Measurements from ENCODE around the gene DEFB132.

Gene DEFB132

DNA sequence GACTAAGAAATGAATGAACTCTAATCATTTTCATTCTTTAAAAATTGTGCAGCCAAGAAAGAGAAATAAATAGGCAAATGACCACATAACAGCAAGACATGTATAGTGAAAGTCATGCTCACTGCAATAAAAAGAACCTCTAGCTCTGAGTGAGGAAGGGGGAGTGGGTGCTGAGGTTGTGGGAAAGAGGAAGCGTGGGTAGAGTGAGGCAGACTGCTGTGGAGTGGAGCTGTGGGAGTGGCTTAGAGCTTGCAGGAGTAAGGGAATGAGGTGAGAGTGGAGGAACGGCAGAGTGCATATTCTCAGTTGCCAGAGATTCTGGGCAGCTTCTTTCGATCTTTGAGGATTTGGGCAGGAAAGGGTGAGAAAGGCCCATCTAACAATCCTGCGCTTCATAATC is 20.0 kb upstream of the DEFB132 start:
- peak in 1 of 2 donors; percentile 3 for DNase-seq
- no peaks in the 10 kb centered on the region for H3K4me1 ChIP-seq (ENCODE audit: control insufficient read depth in 1 of 2, insufficient read depth in 2 of 2, low read length in 2 of 2)
- no peak overlapping the region for H3K4me3 ChIP-seq (ENCODE audit: low read depth, low read length)
- no peaks in the 10 kb centered on the region for H3K79me1 ChIP-seq (ENCODE audit: low read length)
- H3K23ac ChIP-seq (ENCODE audit: low read length), result no peak overlapping the region
- no peak overlapping the region for H4K12ac ChIP-seq (ENCODE audit: low read depth, low read length)
- H3K9ac ChIP-seq (ENCODE audit: low read length), result no peak overlapping the region
- no peak overlapping the region for H3K4ac ChIP-seq (ENCODE audit: low read depth, low read length)
- no peaks in the 10 kb centered on the region for H3K36me3 ChIP-seq (ENCODE audit: control insufficient read depth in 1 of 2, insufficient read depth in 2 of 2, low read length in 2 of 2)
- no peaks in the 10 kb centered on the region for H3K27me3 ChIP-seq (ENCODE audit: insufficient read depth, low read length)
- no peak overlapping the region for H2BK5ac ChIP-seq (ENCODE audit: low read depth, low read length, poor library complexity)
- no peak overlapping the region for H3K14ac ChIP-seq (ENCODE audit: low read length)
- no peak overlapping the region for H4K8ac ChIP-seq (ENCODE audit: low read depth, low read length)
- no peaks in the 10 kb centered on the region for H3K79me2 ChIP-seq (ENCODE audit: control insufficient read depth, insufficient read depth, low read length, poor library complexity)
- H3K27ac ChIP-seq (ENCODE audit: low read depth, low read length), result no peak overlapping the region
- no CpG with 5 or more reads among the region's 4 CpGs for WGBS (ENCODE audit: extremely low coverage, insufficient coverage, insufficient read length)
- H3K9me3 ChIP-seq (ENCODE audit: insufficient read depth, low read depth, low read length), result peaks cover 4% of the 10 kb centered on the region
- H2BK120ac ChIP-seq (ENCODE audit: insufficient read depth, low read length, poor library complexity), result no peak overlapping the region
- H2AFZ ChIP-seq (ENCODE audit: insufficient read depth, low read length, poor library complexity), result no peak overlapping the region
- H3K4me2 ChIP-seq (ENCODE audit: low read length), result no peak overlapping the region
- no peak overlapping the region for H3K18ac ChIP-seq (ENCODE audit: low read length)
- no peak overlapping the region for H4K91ac ChIP-seq (ENCODE audit: low read depth, low read length)
- no peak overlapping the region for H2AK5ac ChIP-seq (ENCODE audit: low read length)
- H2BK12ac ChIP-seq (ENCODE audit: low read length), result no peak overlapping the region

DNA sequence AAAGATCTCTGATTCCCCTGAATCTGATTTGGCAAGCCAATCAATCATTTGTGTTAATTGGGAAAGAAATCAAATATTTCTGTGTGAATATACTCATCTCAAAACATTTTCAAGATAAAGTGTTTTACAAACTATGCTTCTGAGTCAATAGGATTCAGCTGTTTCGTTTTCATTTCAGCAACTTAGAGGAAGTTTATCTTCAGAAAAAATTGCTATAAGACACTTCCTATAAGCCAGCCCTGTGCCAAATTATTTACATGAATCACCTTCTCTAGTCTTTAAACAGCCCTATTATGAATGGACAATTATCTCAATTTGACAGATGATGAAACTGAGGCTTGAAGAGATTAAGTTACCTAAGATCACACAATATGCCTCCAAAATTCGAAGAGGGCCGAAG is 19.6 kb upstream of the DEFB132 start:
- Histone ChIP-seq H3K79me1 (ENCODE audit: low read length) (no peaks in the 10 kb centered on the region), H2AFZ (ENCODE audit: insufficient read depth, low read length, poor library complexity) (no peak overlapping the region), H3K23ac (ENCODE audit: low read length) (no peak overlapping the region), H3K79me2 (ENCODE audit: control insufficient read depth, insufficient read depth, low read length, poor library complexity) (no peaks in the 10 kb centered on the region), H3K36me3 (ENCODE audit: control insufficient read depth in 1 of 2, insufficient read depth in 2 of 2, low read length in 2 of 2) (no peaks in the 10 kb centered on the region), H3K18ac (ENCODE audit: low read length) (no peak overlapping the region), H3K4me2 (ENCODE audit: low read length) (no peak overlapping the region), H3K9me3 (ENCODE audit: insufficient read depth, low read depth, low read length) (peaks cover 3% of the 10 kb centered on the region), H3K4me1 (ENCODE audit: control insufficient read depth in 1 of 2, insufficient read depth in 2 of 2, low read length in 2 of 2) (no peaks in the 10 kb centered on the region), H2BK120ac (ENCODE audit: insufficient read depth, low read length, poor library complexity) (no peak overlapping the region), H2BK12ac (ENCODE audit: low read length) (no peak overlapping the region), H2AK5ac (ENCODE audit: low read length) (no peak overlapping the region), H3K4me3 (ENCODE audit: low read depth, low read length) (no peak overlapping the region), H3K4ac (ENCODE audit: low read depth, low read length) (no peak overlapping the region), H3K9ac (ENCODE audit: low read length) (no peak overlapping the region), H4K91ac (ENCODE audit: low read depth, low read length) (no peak overlapping the region), H3K14ac (ENCODE audit: low read length) (no peak overlapping the region), H3K27ac (ENCODE audit: low read depth, low read length) (no peak overlapping the region), H4K8ac (ENCODE audit: low read depth, low read length) (no peak overlapping the region), H2BK5ac (ENCODE audit: low read depth, low read length, poor library complexity) (no peak overlapping the region), H3K27me3 (ENCODE audit: insufficient read depth, low read length) (no peaks in the 10 kb centered on the region), H4K12ac (ENCODE audit: low read depth, low read length) (no peak overlapping the region)
- no CpG with 5 or more reads among the region's 3 CpGs for WGBS (ENCODE audit: extremely low coverage, insufficient coverage, insufficient read length)
- DNase-seq, result peak in 1 of 2 donors; percentile 2

DNA sequence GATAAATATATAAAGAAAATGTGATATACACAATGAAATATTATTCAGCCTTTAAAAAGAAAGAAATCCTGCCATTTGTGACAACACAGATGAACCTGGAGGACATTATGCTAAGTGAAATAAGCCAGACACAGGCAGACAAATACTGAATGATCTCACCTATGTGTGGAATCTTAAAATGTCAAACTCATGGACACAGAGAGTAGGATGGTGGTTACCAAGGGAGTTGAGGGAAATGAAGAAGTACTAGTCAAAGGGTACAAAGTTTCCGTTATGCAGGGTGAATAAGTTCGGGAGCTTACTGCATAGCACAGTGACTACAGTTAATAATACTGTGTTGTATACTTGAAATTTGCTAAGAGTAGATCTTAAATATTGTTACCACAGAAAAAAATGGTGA is 14.6 kb upstream of the DEFB132 start:
- no peaks in the 10 kb centered on the region for H3K27me3 ChIP-seq (ENCODE audit: insufficient read depth, low read length)
- no peak overlapping the region for H3K14ac ChIP-seq (ENCODE audit: low read length)
- H2BK120ac ChIP-seq (ENCODE audit: insufficient read depth, low read length, poor library complexity), result no peak overlapping the region
- H3K79me1 ChIP-seq (ENCODE audit: low read length), result no peaks in the 10 kb centered on the region
- H3K18ac ChIP-seq (ENCODE audit: low read length), result no peak overlapping the region
- H4K12ac ChIP-seq (ENCODE audit: low read depth, low read length), result no peak overlapping the region
- H2AK5ac ChIP-seq (ENCODE audit: low read length), result no peak overlapping the region
- no peak overlapping the region for H3K23ac ChIP-seq (ENCODE audit: low read length)
- H2AFZ ChIP-seq (ENCODE audit: insufficient read depth, low read length, poor library complexity), result no peak overlapping the region
- H3K4me1 ChIP-seq (ENCODE audit: control insufficient read depth in 1 of 2, insufficient read depth in 2 of 2, low read length in 2 of 2), result no peaks in the 10 kb centered on the region
- no peak overlapping the region for H3K9ac ChIP-seq (ENCODE audit: low read length)
- H3K4ac ChIP-seq (ENCODE audit: low read depth, low read length), result no peak overlapping the region
- H2BK12ac ChIP-seq (ENCODE audit: low read length), result no peak overlapping the region
- no peak overlapping the region for H4K8ac ChIP-seq (ENCODE audit: low read depth, low read length)
- H3K9me3 ChIP-seq (ENCODE audit: insufficient read depth, low read depth, low read length), result no peaks in the 10 kb centered on the region
- no CpG with 5 or more reads among the region's 2 CpGs for WGBS (ENCODE audit: extremely low coverage, insufficient coverage, insufficient read length)
- H3K79me2 ChIP-seq (ENCODE audit: control insufficient read depth, insufficient read depth, low read length, poor library complexity), result no peaks in the 10 kb centered on the region
- no peaks in the 10 kb centered on the region for H3K36me3 ChIP-seq (ENCODE audit: control insufficient read depth in 1 of 2, insufficient read depth in 2 of 2, low read length in 2 of 2)
- DNase-seq, result no peak
- no peak overlapping the region for H2BK5ac ChIP-seq (ENCODE audit: low read depth, low read length, poor library complexity)
- H3K4me3 ChIP-seq (ENCODE audit: low read depth, low read length), result no peak overlapping the region
- H3K27ac ChIP-seq (ENCODE audit: low read depth, low read length), result no peak overlapping the region
- no peak overlapping the region for H4K91ac ChIP-seq (ENCODE audit: low read depth, low read length)
- no peak overlapping the region for H3K4me2 ChIP-seq (ENCODE audit: low read length)

DNA sequence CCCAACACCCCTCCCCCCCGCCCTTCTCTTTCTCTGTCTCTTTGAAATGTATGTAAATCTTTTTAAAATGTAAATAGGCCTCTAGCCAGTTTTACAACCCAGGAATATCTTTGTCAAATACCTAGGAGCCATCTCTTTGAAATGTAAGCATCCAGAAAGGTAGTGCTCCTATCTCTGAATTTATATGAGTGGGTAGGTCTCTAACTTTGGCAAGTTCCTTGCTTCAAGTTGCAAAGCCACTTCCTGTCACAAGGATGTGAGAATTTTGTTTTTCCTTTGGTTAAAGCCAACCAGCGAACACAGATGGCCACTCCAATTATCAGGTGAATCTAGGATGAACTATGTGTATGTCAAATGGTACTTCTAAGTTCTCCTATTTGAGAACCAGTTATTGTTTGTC is 6.2 kb upstream of the DEFB132 start:
- no CpG with 5 or more reads among the region's 2 CpGs for WGBS (ENCODE audit: extremely low coverage, insufficient coverage, insufficient read length)
- H3K36me3 ChIP-seq (ENCODE audit: control insufficient read depth in 1 of 2, insufficient read depth in 2 of 2, low read length in 2 of 2), result no peaks in the 10 kb centered on the region
- no peak overlapping the region for H3K4me3 ChIP-seq (ENCODE audit: low read depth, low read length)

More for the DNA sequence above, 6.2 kb upstream of the DEFB132 start:
- Histone ChIP-seq H3K9ac (ENCODE audit: low read length) (no peak overlapping the region), H3K9me3 (ENCODE audit: insufficient read depth, low read depth, low read length) (no peaks in the 10 kb centered on the region), H3K4ac (ENCODE audit: low read depth, low read length) (no peak overlapping the region), H4K8ac (ENCODE audit: low read depth, low read length) (no peak overlapping the region), H3K79me1 (ENCODE audit: low read length) (no peaks in the 10 kb centered on the region), H3K79me2 (ENCODE audit: control insufficient read depth, insufficient read depth, low read length, poor library complexity) (no peaks in the 10 kb centered on the region), H2AK5ac (ENCODE audit: low read length) (no peak overlapping the region), H4K12ac (ENCODE audit: low read depth, low read length) (no peak overlapping the region), H2AFZ (ENCODE audit: insufficient read depth, low read length, poor library complexity) (no peak overlapping the region), H3K27me3 (ENCODE audit: insufficient read depth, low read length) (peaks cover 3% of the 10 kb centered on the region), H4K91ac (ENCODE audit: low read depth, low read length) (no peak overlapping the region), H2BK12ac (ENCODE audit: low read length) (no peak overlapping the region), H3K18ac (ENCODE audit: low read length) (no peak overlapping the region), H3K27ac (ENCODE audit: low read depth, low read length) (no peak overlapping the region), H3K4me1 (ENCODE audit: control insufficient read depth in 1 of 2, insufficient read depth in 2 of 2, low read length in 2 of 2) (no peaks in the 10 kb centered on the region), H3K14ac (ENCODE audit: low read length) (no peak overlapping the region), H2BK120ac (ENCODE audit: insufficient read depth, low read length, poor library complexity) (no peak overlapping the region), H3K23ac (ENCODE audit: low read length) (no peak overlapping the region), H2BK5ac (ENCODE audit: low read depth, low read length, poor library complexity) (no peak overlapping the region), H3K4me2 (ENCODE audit: low read length) (no peak overlapping the region)
- DNase-seq, result no peak
